Measurements from ENCODE around the gene SPN. TPM values are rescaled to one million over a fixed set of nuclear protein-coding genes. Genes with fewer than 3 reads are reported as not detected.

Gene SPN
- total and polyA plus RNA-seq, 9 of the 15 experiments (the other 6 are each of a cell fraction or from before 2014, with no cell fraction given) = 24.3 to 225 (median 79.4) TPM

DNA sequence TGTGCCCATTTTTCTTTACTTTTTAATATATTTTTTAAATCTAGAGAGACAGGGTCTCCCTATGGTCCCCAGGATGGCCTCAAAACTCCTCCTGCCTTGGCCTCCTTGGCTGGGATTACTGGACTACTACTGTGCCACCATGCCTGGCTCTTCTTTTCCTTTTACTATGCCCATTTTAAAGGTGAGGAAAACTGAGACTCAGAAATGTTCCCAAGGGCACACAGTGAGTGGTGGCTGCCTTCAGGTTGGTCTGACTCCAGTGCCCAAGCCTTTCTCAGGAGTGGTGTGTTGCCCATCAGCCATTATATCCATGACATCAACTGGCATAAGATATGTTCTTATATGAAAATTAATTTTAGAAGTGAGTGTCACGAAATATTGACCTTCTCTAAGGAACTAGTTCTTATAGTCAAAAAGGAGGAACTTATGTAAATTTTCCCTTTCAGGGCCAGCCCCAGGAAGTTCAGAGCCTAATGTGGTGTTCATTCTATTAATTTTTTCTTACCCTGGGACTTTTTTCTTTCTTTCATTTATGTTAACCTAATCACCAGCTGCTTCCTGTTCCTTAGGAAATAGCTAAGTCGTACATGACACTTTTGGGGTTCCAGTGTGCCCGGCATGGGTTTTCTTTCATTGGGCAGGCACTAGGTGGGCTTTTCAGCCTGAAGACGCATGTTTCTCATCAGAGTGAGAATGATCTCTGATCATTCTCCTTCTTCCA, 17.9 kb upstream of the SPN start (continued):
- 0 out of 2 replicates have a peak, but pooled peaks have one; percentile 30 for TF ChIP-seq CBX1 (IDR thresholded peaks at IDR 0.05; ENCODE audit: low read depth)
- no peak for TF ChIP-seq ZFP30 (CRISPR knock-in tag; IDR thresholded peaks at IDR 0.05; ENCODE audit: borderline replicate concordance)
- no peak for TF ChIP-seq RUNX1 (IDR thresholded peaks at IDR 0.05; ENCODE audit: low read depth)
- peak; percentile 20; the same call in 1 of the 2 replicates for TF ChIP-seq GABPA (tag; conservative IDR thresholded peaks at IDR 0.05; ENCODE audit: low read depth)
- TF ChIP-seq PTTG1 (tag; IDR thresholded peaks at IDR 0.05; ENCODE audit: low read depth) = no peak
- TF ChIP-seq, protein P1, sequence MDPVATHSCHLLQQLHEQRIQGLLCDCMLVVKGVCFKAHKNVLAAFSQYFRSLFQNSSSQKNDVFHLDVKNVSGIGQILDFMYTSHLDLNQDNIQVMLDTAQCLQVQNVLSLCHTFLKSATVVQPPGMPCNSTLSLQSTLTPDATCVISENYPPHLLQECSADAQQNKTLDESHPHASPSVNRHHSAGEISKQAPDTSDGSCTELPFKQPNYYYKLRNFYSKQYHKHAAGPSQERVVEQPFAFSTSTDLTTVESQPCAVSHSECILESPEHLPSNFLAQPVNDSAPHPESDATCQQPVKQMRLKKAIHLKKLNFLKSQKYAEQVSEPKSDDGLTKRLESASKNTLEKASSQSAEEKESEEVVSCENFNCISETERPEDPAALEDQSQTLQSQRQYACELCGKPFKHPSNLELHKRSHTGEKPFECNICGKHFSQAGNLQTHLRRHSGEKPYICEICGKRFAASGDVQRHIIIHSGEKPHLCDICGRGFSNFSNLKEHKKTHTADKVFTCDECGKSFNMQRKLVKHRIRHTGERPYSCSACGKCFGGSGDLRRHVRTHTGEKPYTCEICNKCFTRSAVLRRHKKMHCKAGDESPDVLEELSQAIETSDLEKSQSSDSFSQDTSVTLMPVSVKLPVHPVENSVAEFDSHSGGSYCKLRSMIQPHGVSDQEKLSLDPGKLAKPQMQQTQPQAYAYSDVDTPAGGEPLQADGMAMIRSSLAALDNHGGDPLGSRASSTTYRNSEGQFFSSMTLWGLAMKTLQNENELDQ (CRISPR knock-in tag; IDR thresholded peaks at IDR 0.05; ENCODE audit: borderline replicate concordance) = no peak
- TF ChIP-seq, protein P2, sequence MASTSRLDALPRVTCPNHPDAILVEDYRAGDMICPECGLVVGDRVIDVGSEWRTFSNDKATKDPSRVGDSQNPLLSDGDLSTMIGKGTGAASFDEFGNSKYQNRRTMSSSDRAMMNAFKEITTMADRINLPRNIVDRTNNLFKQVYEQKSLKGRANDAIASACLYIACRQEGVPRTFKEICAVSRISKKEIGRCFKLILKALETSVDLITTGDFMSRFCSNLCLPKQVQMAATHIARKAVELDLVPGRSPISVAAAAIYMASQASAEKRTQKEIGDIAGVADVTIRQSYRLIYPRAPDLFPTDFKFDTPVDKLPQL (IDR thresholded peaks at IDR 0.05; ENCODE audit: extremely low read depth, insufficient read length) = peak; percentile 14
- TF ChIP-seq ZNF124 (CRISPR knock-in tag; IDR thresholded peaks at IDR 0.05) = no peak
- peak; percentile 10; the same call in 1 of the 2 replicates for TF ChIP-seq ZNF589 (CRISPR knock-in tag; IDR thresholded peaks at IDR 0.05; ENCODE audit: low read depth)
- peak; percentile 38; the same call in 1 of the 2 replicates for TF ChIP-seq ESRRA (IDR thresholded peaks at IDR 0.05; ENCODE audit: borderline replicate concordance, low read depth)
- TF ChIP-seq RBM25 (IDR thresholded peaks at IDR 0.05; ENCODE audit: low read depth, low read length, severe bottlenecking) = peak; percentile 88
- TF ChIP-seq KDM1A (IDR thresholded peaks at IDR 0.05) = peak; percentile 59 to 74; a peak in 3 of 4 replicates
- TF ChIP-seq, protein P3, sequence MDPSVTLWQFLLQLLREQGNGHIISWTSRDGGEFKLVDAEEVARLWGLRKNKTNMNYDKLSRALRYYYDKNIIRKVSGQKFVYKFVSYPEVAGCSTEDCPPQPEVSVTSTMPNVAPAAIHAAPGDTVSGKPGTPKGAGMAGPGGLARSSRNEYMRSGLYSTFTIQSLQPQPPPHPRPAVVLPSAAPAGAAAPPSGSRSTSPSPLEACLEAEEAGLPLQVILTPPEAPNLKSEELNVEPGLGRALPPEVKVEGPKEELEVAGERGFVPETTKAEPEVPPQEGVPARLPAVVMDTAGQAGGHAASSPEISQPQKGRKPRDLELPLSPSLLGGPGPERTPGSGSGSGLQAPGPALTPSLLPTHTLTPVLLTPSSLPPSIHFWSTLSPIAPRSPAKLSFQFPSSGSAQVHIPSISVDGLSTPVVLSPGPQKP (CRISPR knock-in tag; IDR thresholded peaks at IDR 0.05) = no peak
- no peak for TF ChIP-seq SRF (CRISPR knock-in tag; IDR thresholded peaks at IDR 0.05)
- TF ChIP-seq BCOR (IDR thresholded peaks at IDR 0.05) = peak; percentile 75
- no peak for TF ChIP-seq HNRNPK (IDR thresholded peaks at IDR 0.05; ENCODE audit: low read depth, low read length, poor library complexity, severe bottlenecking)
- TF ChIP-seq ZNF274 (IDR thresholded peaks at IDR 0.05; ENCODE audit: borderline replicate concordance, low read depth, low read length) = no peak
- 0 out of 2 replicates have a peak, but pooled peaks have one; percentile 29 for TF ChIP-seq POLR2A (conservative IDR thresholded peaks at IDR 0.05)
